GM12878 (cell line): ENCODE data around the gene XRN2. TPM values are rescaled to one million over a fixed set of nuclear protein-coding genes. Genes with fewer than 3 reads are reported as not detected.

Experiments
- ATAC-seq: fragments of 200-7000 bp; cut with Tn5 transposase; 3 replicates; pipeline ENCODE4 v1.9.1; 2020; ENCODE audit warnings: mild to moderate bottlenecking, moderate library complexity
- BruUV-seq: library from RNA; stranded (reverse); fragments of 400-500 nt; replicated peaks from 2 replicates; lab custom pipeline; 2021; lab: Mats Ljungman, UMichigan
- CTCF ChIA-PET: fragments of 300-600 bp; sonication (Branson Sonifier 250); formaldehyde crosslinking; extraction: SDS; loops from one replicate; lab custom pipeline; 2021; ENCODE audit warnings: inconsistent platforms; lab: Yijun Ruan, JAX
- POLR2A ChIA-PET: fragments of 350-600 bp; formaldehyde crosslinking; extraction: SDS; loops from one replicate; lab custom pipeline; 2021; ENCODE audit warnings: inconsistent platforms; lab: Charles Lee
- RAD21 ChIA-PET: fragments of 300-600 bp; sonication (Branson Sonifier 250); formaldehyde crosslinking; loops from one replicate; lab custom pipeline; 2023; ENCODE audit warnings: antibody characterized with exemption; ENCODE audit not compliant: unreplicated experiment; lab: Charles Lee
- SMC1A ChIA-PET: fragments of 300-600 bp; sonication (Branson Sonifier 250); formaldehyde crosslinking; loops from one replicate; lab custom pipeline; 2023; ENCODE audit not compliant: unreplicated experiment, uncharacterized antibody; lab: Charles Lee
- DNase-seq: peaks from one replicate; pipeline ENCODE4 v3.0.0-alpha.2; 2011; ENCODE audit warnings: low read depth, low spot score
- FAIRE-seq: peaks from 3 replicates; lab custom pipeline; 2011; peaks lifted over from hg19 to GRCh38; lab: Jason Lieb, UNC
- H2AFZ ChIP-seq: 2 replicates; pipeline ENCODE4 v1.6.0; 2011; ENCODE audit warnings: low read depth, low read length, control low read depth; ENCODE audit not compliant: control insufficient read depth
- H3K27ac ChIP-seq: 2 replicates; pipeline ENCODE4 v1.5.1; 2011; ENCODE audit warnings: control low read depth; ENCODE audit not compliant: control insufficient read depth, insufficient read depth
- H3K27me3 ChIP-seq, 2 experiments: replicated peaks in 1 of 2; 2 replicates each; pipeline versions ENCODE4 v1.6.0 to v1.6.1; 2011; ENCODE audit warnings: low read length in 1 of 2; ENCODE audit not compliant: control insufficient read depth in 2 of 2, insufficient read depth in 2 of 2
- H3K36me3 ChIP-seq, 2 experiments: 2 replicates each; pipeline ENCODE4 v1.5.1; 2011; ENCODE audit warnings: low read length in 1 of 2; ENCODE audit not compliant: control insufficient read depth in 2 of 2, insufficient read depth in 2 of 2
- H3K4me1 ChIP-seq: 2 replicates; pipeline ENCODE4 v1.6.1; 2011; ENCODE audit warnings: mild to moderate bottlenecking, low read length, moderate library complexity, mixed read lengths; ENCODE audit not compliant: control insufficient read depth, insufficient read depth
- H3K4me2 ChIP-seq: 2 replicates; pipeline ENCODE4 v1.6.0; 2011; ENCODE audit warnings: control low read depth; ENCODE audit not compliant: control insufficient read depth, insufficient read depth
- H3K4me3 ChIP-seq: fragments of 200-600 bp; sonication (generic); 2 replicates; pipeline ENCODE4 v1.5.1; 2016
- H3K79me2 ChIP-seq: 2 replicates; pipeline ENCODE4 v1.6.0; 2011; ENCODE audit warnings: low read length; ENCODE audit not compliant: control insufficient read depth, insufficient read depth
- H3K9ac ChIP-seq: 2 replicates; pipeline ENCODE4 v1.8.0; 2011; ENCODE audit warnings: low read length, control low read depth, mixed read lengths; ENCODE audit not compliant: control insufficient read depth, insufficient read depth
- H3K9me3 ChIP-seq: replicated peaks from 3 replicates; pipeline ENCODE4 v1.5.1; 2011; ENCODE audit warnings: mild to moderate bottlenecking, low read length; ENCODE audit not compliant: control insufficient read depth, insufficient read depth
- H4K20me1 ChIP-seq: 2 replicates; pipeline ENCODE4 v1.6.0; 2011; ENCODE audit not compliant: control insufficient read depth, insufficient read depth
- CHD4 ChIP-seq: fragments of 200-600 bp; sonication (generic); IDR thresholded peaks from 2 replicates; pipeline ENCODE4 v1.6.1; 2016; ENCODE audit warnings: mild to moderate bottlenecking
- EZH2 ChIP-seq: IDR thresholded peaks from 2 replicates; pipeline ENCODE4 v1.6.1; 2012; ENCODE audit warnings: low read depth, mild to moderate bottlenecking, control low read depth, inconsistent platforms, low read length, borderline replicate concordance; ENCODE audit not compliant: control insufficient read depth
- ZBED1 ChIP-seq: IDR thresholded peaks from 2 replicates; pipeline ENCODE4 v1.6.1; 2016; ENCODE audit warnings: borderline replicate concordance
- ZNF217 ChIP-seq: fragments of 450-650 bp; IDR thresholded peaks from 2 replicates; pipeline ENCODE4 v1.6.1; 2017; ENCODE audit warnings: antibody characterized with exemption, mild to moderate bottlenecking
- WGBS: methylation state at CpG from one replicate; pipeline ENCODE4 v1.1.6; 2016; ENCODE audit warnings: low lambda C conversion rate; ENCODE audit not compliant: insufficient replicate concordance, insufficient coverage; ENCODE audit errors: missing lambda C conversion rate; 5-methylcytosine and 5-hydroxymethylcytosine counted together
- in situ Hi-C: fragments of 300-500 bp; cut with MboI; formaldehyde crosslinking; loops from 9 replicates; pipeline ENCODE4 v1.14.3; 2018; ENCODE audit warnings: mixed read lengths
- intact Hi-C: fragments of 100-400 bp; cut with micrococcal nuclease; formaldehyde crosslinking; loops from one replicate; pipeline ENCODE4 v1.14.2; 2022; ENCODE audit not compliant: unreplicated experiment
- polyA plus RNA-seq, 11 experiments: library from polyadenylated mRNA; depleted of rRNA in 4 of 11; unstranded in 6 of 11; stranded (reverse) in 5 of 11; fragments of >200 nt; fragmentation: Nextera tagmentation in 4 of 11; fragmentation: Illumina TruSeq in 1 of 11; extraction: Ambion mirVana in 4 of 11; extraction: Trizol in 1 of 11; gene quantifications; 1 replicate in 1 of 11; 2 replicates in 10 of 11; pipeline versions ENCODE4 v1.2.1 to v1.2.3, GENCODE V29; 2011 to 2016; ENCODE audit warnings: inconsistent platforms in 2 of 11, missing spikeins in 2 of 11, low read depth in 1 of 11
- total RNA-seq, 4 experiments: library from RNA; depleted of rRNA in 3 of 4; stranded (reverse); fragments of >200 nt in 3 of 4; fragmentation: Illumina TruSeq in 1 of 4; extraction: Trizol in 1 of 4; gene quantifications; 2 replicates each; pipeline versions ENCODE4 v1.2.1 to v1.2.3, GENCODE V29; 2013 to 2021
- TF ChIP-seq, protein P1 (sequence below): fragments of 450-650 bp; formaldehyde crosslinking; IDR thresholded peaks from 2 replicates; pipeline ENCODE4 v1.4.0; 2022; ENCODE audit warnings: mild to moderate bottlenecking, moderate library complexity

The XRN2 gene
- total and polyA plus RNA-seq, 10 of the 15 experiments (the other 5 are each of a cell fraction or from before 2014, with no cell fraction given) = 59.7 to 97.8 (median 75.6) TPM

DNA sequence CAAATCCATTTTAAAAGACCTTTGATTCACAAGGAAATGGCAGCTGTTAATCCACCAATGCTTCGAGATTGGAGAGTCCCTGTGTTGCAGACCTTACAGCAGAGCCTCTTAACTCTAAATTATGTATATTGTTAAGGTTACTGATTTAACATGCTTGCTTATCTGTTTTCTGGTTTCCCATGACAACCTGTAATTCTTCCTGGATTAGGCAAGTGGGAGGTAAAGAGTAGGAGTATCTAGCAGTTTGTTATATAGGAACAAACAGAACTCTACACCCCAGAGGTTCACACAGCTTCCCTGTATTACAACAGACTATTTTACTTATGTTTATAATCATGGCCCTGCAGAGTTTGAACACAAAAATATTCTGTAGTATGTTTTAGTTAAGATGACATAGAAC is 54.7 kb downstream of the XRN2 start:
- RAD21 ChIA-PET = no interaction called here
- intact Hi-C loops = no loop called here
- no peak for ATAC-seq

More for the DNA sequence above, 54.7 kb downstream of the XRN2 start:
- in situ Hi-C loops = no loop called here
- H2AFZ ChIP-seq = no peak overlapping the region
- H3K9me3 ChIP-seq = no peaks in the 10 kb centered on the region
- POLR2A ChIA-PET = no interaction called here
- 100% methylated on average over 1 of the region's 1 CpG for WGBS
- no peak overlapping the region for H3K27ac ChIP-seq
- no peak for FAIRE-seq
- no peaks in the 10 kb centered on the region for H3K4me1 ChIP-seq
- no peak overlapping the region for H3K4me3 ChIP-seq
- no peaks in the 10 kb centered on the region for H4K20me1 ChIP-seq
- no peak overlapping the region for H3K4me2 ChIP-seq
- H3K9ac ChIP-seq = no peak overlapping the region
- peaks cover under 1 to 18% of the 10 kb centered on the region in 2 experiments for H3K36me3 ChIP-seq
- TF ChIP-seq EZH2 (no peak), ZBED1 (no peak), ZNF217 (no peak), CHD4 (no peak)
- TF ChIP-seq, protein P1, sequence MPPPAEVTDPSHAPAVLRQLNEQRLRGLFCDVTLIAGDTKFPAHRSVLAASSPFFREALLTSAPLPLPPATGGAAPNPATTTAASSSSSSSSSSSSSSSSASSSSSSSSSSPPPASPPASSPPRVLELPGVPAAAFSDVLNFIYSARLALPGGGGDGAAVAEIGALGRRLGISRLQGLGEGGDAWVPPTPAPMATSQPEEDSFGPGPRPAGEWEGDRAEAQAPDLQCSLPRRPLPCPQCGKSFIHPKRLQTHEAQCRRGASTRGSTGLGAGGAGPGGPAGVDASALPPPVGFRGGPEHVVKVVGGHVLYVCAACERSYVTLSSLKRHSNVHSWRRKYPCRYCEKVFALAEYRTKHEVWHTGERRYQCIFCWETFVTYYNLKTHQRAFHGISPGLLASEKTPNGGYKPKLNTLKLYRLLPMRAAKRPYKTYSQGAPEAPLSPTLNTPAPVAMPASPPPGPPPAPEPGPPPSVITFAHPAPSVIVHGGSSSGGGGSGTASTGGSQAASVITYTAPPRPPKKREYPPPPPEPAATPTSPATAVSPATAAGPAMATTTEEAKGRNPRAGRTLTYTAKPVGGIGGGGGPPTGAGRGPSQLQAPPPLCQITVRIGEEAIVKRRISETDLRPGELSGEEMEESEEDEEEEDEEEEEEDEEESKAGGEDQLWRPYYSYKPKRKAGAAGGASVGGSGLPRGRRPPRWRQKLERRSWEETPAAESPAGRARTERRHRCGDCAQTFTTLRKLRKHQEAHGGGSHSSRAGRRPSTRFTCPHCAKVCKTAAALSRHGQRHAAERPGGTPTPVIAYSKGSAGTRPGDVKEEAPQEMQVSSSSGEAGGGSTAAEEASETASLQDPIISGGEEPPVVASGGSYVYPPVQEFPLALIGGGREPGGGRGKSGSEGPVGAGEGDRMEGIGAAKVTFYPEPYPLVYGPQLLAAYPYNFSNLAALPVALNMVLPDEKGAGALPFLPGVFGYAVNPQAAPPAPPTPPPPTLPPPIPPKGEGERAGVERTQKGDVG (CRISPR knock-in tag) = no peak
- TF ChIP-seq, all 136 proteins: peak for 0
- Histone ChIP-seq H3K79me2 (no peaks in the 10 kb centered on the region), H3K27me3 (no peaks in the 10 kb centered on the region)
- ChIA-PET SMC1A (interaction anchor here (2.0 kb wide), 1 partner anchor 14 kb away, joined by 5 read pairs; no protein-coding TSS in a partner anchor), CTCF (no interaction called here)
- DNase-seq = no peak
- no TSS peak for BruUV-seq
